NCI-H1930 (cell line): ENCODE data around the gene GAB4.

Experiments
- DNase-seq, 2 experiments: peaks; one replicate each; lab custom pipeline; 2025; lab: John Stamatoyannopoulos, UW

Gene GAB4

DNA sequence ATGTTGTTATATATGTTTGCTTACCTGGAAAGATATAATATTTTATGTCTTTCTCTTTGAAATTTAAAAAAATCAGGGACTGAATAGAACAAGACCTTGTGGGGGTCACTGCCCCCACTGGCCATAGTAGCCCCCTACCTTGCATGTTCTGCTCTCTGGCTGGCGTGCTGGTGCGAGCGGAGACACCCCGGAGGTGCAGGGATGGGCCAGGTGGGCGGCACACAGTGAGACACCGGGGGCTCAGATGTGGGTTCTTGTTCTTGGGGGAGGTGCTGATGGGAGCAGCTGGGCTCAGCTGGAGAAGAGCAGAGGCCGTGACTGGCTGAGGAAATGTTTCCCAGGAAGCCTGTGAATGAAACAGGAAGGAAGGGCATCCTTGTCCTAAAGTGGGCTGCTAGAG lies 20.2 kb downstream of the GAB4 start:
- no peak for DNase-seq

DNA sequence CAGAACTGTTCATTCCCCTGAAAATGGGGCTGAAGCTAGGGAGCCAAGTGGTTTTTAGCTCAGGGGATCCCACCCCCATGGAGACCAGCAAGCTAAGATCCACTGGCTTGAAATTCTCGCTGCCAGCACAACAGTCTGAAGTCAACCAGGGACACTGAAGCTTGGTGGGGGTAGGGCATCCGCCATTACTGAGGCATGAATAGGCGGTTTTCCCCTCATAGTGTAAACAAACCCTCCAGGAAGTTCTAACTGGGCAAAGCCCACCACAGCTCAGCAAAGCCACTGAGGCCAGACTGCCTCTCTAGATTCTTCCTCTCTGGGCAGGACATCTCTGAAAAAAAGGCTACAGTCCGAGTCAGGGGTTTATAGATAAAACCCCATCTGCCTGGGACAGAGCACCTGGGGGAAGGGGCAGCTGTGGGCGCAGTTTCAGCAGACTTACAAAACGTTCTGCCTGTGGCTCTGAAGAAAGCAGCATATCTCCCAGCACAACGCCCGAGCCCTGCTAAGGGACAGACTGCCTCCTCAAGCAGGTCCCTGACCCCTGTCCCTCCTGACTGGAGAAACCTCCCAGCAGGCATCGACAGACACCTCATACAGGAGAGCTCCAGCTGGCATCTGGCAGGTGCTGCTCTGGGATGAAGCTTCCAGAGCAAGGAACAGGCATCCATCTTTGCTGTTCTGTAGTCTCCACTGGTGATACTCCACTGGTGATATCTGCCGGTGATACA lies 32.7 kb downstream of the GAB4 start:
- no peak for DNase-seq

DNA sequence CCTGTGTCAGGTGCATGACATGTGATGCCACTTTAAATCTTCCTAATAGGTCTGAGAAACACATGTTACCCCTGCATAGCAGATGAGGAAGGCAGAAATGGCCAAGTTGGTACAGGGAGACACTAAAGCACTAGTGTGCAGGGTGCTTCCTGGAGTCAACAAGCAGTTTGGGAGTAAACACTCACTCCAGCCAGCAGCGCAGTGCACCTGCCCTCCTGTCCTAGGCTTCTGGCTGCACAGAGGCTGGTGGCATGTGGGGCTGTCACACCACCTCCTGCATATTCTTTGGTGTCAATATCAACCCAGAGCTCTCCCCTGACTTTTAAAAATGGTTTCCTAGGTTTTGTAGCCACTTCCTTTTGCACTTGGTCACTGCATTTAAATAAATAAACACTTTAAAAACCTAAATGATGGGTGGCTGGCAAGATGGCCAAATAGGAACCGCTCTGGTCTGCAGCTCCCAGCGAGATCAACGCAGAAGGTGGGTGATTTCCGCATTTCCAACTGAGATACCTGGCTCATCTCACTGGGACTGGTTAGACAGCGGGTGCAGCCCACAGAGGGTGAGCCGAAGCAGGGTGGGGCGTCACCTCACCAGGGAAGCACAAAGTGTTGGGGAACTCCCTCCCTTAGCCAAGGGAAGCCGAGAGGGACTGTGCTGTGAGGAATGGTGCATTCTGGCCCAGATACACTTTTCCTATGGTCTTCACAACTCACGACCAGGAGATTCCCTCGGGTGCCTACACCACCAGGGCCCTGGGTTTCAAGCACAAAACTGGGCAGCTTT lies 33.5 kb downstream of the GAB4 start:
- no peak for DNase-seq

GRCh38 chr22:16973591-16974297 lies 34.3 kb downstream of the GAB4 start:
- DNase-seq = no peak

DNA sequence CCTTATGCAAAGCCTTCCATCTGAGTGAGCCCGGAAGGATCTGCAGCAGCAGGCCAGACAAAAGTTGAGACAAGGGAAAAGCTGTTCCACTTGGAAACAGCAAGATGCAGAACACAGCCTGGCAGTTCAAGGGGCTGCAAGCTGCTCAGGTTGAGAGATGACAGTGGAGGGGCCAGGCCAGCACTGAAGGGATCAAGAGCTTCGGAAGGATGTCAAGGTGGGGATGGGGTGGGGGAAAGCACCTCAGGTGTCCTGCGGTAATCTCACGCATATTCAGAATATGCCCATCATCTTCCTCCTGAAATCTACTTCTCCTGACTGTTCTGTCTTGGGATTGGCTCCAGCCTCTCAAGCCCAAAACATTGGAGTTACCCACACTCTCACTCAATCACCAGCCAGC lies 35.7 kb downstream of the GAB4 start:
- no peak for DNase-seq

DNA sequence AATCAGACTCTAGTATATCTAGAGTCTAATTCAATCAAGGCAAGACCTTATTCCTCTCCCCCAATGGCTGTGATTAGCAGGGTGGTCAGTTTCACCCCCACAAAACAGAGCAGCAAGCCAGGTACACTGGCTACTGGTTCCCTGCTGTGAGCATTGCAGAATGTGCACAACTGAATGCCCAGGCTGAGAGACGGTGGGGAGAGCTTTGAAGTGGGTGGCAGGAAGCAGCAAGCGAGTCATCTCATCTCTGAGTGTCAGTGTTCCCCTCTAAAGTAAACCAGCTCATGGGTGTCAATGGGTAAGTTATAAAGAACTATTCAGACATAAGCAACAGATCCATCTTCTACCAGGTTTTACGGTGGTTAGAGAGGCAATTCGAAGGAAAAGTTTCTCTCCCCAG lies 37.6 kb downstream of the GAB4 start:
- no peak for DNase-seq

DNA sequence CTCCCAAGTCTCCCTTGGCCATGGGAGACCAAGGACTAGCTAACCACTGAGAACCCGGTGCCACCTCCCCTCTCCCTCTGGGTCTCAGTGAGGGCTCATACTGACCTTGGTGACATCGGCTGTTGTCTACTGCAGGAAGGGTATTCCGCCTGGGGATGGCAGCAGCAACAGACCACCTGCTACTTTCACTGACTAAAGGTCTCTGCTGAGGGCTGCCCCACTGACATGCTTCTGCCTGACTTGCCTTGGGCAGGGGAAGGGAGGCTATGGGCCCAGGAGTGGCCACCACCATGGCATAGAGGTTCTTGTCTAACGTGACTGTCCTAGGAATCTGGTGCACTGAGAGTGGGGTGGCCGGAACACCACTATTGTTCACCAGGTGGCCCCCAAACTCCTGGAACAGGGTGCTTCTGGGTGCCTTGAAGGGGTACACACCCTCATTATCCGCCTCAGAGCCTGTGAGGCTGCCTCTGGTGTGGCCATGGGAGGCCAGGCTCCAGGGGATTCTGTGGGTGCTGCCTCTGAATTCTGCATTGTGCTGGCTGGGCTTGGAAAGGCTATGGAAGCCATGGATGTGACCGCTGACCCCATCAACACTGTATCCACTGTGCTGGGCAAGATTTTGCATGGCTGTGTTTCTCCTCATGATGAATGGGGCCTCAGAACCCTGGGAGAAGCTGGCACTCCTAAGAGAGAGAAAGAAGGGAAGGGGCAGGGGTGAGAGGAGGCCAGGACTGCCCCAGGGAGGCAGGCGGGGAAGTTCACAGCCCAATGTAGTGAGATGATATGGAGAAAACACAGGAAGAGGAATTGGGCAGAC lies 38.3 kb downstream of the GAB4 start:
- DNase-seq = no peak

DNA sequence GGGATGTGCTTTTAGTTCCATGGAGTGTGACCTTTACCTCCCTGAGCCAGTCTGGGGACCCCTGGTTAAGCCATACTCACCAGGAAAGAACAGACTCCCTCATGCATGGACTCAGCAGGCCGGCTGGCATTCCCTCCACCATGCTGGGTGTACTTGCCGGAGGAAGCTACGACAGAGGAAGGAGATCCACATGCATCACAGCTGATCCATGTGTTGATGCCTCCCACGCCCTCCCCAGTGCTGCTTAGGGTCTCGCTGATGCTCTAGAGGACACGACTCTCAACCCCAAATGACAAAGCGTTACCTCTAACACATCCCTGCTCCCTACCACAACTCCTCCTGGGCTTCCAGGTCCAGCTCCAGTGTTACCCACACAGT lies 39.8 kb downstream of the GAB4 start:
- no peak for DNase-seq

- no peak for DNase-seq
Measured at GRCh38 chr22:16967453-16968217, 40.4 kb downstream of the GAB4 start.

GRCh38 chr22:16966251-16966650 lies 41.8 kb downstream of the GAB4 start:
- DNase-seq = no peak

DNA sequence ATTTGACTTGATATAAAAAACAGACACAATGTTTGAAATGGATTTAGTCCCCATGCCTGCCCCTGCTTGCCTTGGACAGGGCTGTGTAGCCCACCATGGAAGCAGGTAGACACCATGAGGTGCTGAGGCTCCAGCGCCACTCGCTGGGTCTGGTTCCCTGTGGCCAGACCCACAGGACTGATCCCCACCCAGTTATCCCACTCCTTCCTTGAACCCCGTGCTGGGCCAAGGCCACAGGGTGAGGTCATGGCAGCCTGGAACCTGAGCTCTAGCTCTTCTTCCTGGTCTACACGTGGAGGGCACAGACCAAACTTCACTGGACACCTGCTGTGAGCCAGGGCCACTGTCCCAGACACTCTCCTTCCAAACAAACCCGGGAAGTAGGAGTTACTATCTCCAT lies 42.5 kb downstream of the GAB4 start:
- no peak for DNase-seq

- DNase-seq = no peak
Measured at GRCh38 chr22:16965083-16965482, 42.9 kb downstream of the GAB4 start.

- no peak for DNase-seq
Measured at GRCh38 chr22:16964366-16964765, 43.7 kb downstream of the GAB4 start.

- no peak for DNase-seq
Measured at GRCh38 chr22:16963189-16963945, 44.7 kb downstream of the GAB4 start.

- no peak for DNase-seq
Measured at GRCh38 chr22:16962501-16962900, 45.5 kb downstream of the GAB4 start.

DNA sequence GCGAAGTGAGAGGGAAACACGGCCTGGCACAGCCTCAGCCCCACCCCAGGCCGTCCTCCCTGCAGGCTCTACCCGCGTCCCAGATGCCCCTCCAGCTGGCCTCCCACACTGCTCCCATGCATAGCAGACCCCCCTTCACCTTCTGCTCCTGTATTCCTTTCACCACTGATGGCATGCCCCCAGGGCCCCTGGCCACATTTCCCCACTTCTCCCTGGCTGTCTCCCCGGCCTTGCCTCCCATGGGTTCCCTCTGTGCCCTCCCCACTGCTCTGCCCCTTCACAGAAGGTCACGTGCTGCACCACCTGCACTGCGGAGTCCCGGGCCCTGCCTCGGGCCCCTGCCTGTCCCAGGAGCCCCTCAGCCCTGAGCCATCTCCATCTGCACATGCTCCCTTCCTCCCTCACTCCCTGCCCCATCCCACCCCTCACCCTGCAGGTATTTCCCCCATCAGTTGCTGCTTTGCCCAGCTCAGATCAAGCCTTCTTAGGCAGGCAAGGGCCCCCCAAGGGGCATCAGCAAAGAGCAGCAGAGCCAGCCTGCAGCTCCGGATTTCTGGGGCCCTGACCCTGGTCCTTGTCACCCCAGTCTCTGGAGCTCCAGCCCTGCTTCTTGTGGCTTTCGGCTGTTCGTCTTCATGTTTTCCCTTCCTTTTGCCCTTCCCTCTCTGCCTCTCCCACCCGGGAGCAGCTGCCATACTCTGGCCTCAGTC lies 46.4 kb downstream of the GAB4 start:
- no peak for DNase-seq

DNA sequence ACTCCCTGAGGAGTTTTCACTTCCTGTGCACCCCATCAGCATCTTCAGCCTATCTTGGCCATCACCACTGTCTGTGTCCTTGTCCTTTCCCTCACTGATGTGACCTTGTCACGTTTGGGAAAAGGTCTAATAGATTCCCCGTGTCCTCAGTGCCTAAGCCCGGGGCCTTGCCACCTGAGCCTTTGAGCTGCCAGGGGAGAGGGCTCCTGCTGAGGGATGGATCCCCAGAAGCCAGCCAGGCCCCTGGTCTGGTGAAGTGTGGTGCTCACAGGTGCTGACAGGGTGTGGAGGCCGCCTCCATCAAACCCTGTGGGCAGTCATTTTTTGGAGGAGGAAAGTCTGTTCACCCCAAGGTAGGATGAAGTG lies 47.2 kb downstream of the GAB4 start:
- DNase-seq = no peak

GRCh38 chr22:16960220-16960883 lies 47.7 kb downstream of the GAB4 start:
- DNase-seq = no peak

- DNase-seq = no peak
Measured at GRCh38 chr22:16959345-16959930, 48.6 kb downstream of the GAB4 start.
